IPS-NIHi11 (cell line): Measurements from ENCODE around the gene DOCK7.

Experiments used
- DNase-seq: peaks from one replicate; pipeline ENCODE4 v3.0.0; 2012; ENCODE audit warnings: mixed read lengths, low spot score

DOCK7 gene

DNA sequence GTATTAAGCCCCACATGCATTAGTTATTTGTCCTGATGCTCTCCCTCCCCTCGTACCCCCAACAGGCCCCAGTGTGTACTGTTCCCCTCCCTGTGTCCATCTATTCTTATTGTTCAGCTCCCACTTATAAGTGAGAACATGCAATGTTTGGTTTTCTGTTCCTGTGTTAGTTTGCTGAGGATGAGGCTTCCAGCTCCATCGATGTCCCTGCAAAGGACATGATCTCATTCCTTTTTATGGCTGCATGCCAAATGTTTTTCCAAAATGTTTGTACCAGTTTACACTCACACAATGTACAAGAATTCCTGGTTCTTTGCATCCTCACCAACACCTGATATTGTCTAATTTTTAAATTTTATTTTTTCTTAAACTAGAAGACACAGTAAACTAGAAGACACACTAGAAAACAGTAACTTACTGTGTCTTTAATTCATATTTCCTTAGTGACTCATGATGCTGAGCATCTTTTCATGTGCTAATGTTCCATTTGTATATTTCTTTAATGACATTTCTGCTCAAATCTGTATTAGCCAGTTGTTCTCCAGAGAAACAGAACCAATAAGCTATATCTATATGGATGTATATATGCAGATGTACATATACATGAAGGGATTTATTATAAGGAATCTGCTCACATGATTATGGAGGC, 270.7 kb downstream of the DOCK7 start:
- no peak for DNase-seq

- DNase-seq = no peak
Observed at GRCh38 chr1:62415687-62416086, 272.5 kb downstream of the DOCK7 start.

DNA sequence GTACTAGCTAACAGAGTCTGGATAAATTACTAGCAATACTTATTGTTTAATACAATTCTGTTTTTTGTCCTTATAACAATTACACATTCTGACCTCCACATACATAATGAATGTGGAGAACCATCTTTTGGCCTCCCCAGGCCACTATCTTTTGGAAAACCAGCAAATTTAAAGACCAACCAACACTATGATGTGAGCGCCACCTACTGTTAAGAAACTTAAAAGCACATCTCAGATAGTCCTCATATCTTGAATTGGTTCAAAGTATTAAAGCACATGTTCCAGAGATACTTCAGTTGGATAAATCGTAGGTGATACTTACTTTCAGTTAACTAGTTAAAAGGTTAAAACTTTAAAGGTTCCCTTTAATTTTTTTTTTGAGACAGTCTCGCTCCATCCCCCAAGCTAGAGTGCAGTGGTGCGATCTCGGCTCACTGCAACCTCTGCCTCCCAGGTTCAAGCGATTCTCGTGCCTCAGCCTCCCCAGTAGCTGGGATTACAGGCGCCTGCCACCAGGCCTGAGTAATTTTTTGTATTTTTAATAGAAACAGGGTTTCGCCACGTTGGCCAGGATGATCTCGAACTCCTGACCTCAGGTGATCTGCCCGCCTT, 280.7 kb downstream of the DOCK7 start:
- DNase-seq = peak; percentile 60

GRCh38 chr1:62406576-62406975, 281.6 kb downstream of the DOCK7 start:
- DNase-seq = no peak

DNA sequence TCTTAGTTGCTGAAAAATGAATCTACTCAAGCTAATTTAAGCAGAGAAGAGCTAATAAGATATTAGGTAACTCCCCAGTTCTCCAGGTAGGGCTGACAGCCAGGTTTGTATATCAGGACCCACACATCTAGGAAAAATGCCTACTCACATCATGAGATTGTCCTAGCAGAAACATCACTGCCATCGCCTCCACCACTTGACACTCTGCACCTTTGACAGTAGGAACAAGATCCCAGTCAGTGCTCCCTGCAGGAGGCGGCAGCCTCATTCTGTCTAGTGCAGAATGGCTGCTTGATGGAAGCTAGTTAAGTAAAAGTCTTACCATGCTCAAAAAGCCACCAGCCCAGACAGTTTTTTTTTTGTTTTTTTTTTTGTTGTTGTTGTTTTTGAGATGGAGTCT, 282.9 kb downstream of the DOCK7 start:
- DNase-seq = no peak
